Osteocyte (in vitro differentiated cells): ENCODE results near the gene RNF40. TPM values are rescaled to one million over a fixed set of nuclear protein-coding genes. Genes with fewer than 3 reads are reported as not detected.
A peak's percentile ranks its signal among the peaks of the same experiment; 100 is the strongest.

Source experiments
- DNase-seq: peaks from one replicate; pipeline ENCODE4 v3.0.0; 2021; ENCODE audit warnings: mixed read lengths; ENCODE audit not compliant: unreplicated experiment; ENCODE audit errors: extremely low spot score
- H3K27ac Mint-ChIP-seq: one replicate; pipeline ENCODE4 v1.8.0; 2021; ENCODE audit warnings: mild to moderate bottlenecking, mixed read lengths; ENCODE audit not compliant: unreplicated experiment
- H3K27me3 Mint-ChIP-seq: one replicate; pipeline ENCODE4 v1.8.0; 2021; ENCODE audit warnings: mixed read lengths; ENCODE audit not compliant: unreplicated experiment
- H3K36me3 Mint-ChIP-seq: one replicate; pipeline ENCODE4 v1.8.0; 2021; ENCODE audit warnings: mixed read lengths; ENCODE audit not compliant: unreplicated experiment
- H3K4me1 Mint-ChIP-seq: one replicate; pipeline ENCODE4 v1.8.0; 2021; ENCODE audit warnings: mixed read lengths; ENCODE audit not compliant: unreplicated experiment
- H3K4me3 Mint-ChIP-seq: one replicate; pipeline ENCODE4 v1.8.0; 2021; ENCODE audit warnings: mild to moderate bottlenecking, moderate library complexity, mixed read lengths; ENCODE audit not compliant: unreplicated experiment
- H3K9me3 Mint-ChIP-seq: one replicate; pipeline ENCODE4 v1.8.0; 2021; ENCODE audit warnings: mixed read lengths; ENCODE audit not compliant: unreplicated experiment
- CTCF ChIP-seq: fragments of 200-600 bp; sonication (generic); IDR thresholded peaks from 2 replicates; pipeline ENCODE4 v1.5.0; 2021; ENCODE audit warnings: antibody characterized with exemption, mild to moderate bottlenecking, moderate library complexity
- total RNA-seq: library from RNA; stranded (reverse); gene quantifications from 2 replicates; pipeline ENCODE4 v1.2.1, GENCODE V29; 2021

The RNF40 gene
- total RNA-seq, 1 donor from 2014 or later = 118 TPM

GRCh38 chr16:30758988-30759491, 3.1 kb upstream of the RNF40 start:
- peaks cover 22% of the 10 kb centered on the region for H3K4me1 Mint-ChIP-seq
- H3K4me3 Mint-ChIP-seq = no peak overlapping the region
- H3K36me3 Mint-ChIP-seq = peaks cover 17% of the 10 kb centered on the region
- no peak for TF ChIP-seq CTCF
- H3K9me3 Mint-ChIP-seq = no peaks in the 10 kb centered on the region
- DNase-seq = no peak
- H3K27me3 Mint-ChIP-seq = no peaks in the 10 kb centered on the region
- H3K27ac Mint-ChIP-seq = no peak overlapping the region

GRCh38 chr16:30760001-30760559, 2.0 kb upstream of the RNF40 start:
- Mint-ChIP-seq H3K36me3 (peaks cover 16% of the 10 kb centered on the region), H3K27me3 (no peaks in the 10 kb centered on the region), H3K9me3 (no peaks in the 10 kb centered on the region), H3K4me1 (peaks cover 22% of the 10 kb centered on the region), H3K27ac (no peak overlapping the region), H3K4me3 (peak overlapping the region; percentile 26)
- TF ChIP-seq CTCF = no peak
- no peak for DNase-seq

- peak overlapping the region; percentile 86 for H3K4me3 Mint-ChIP-seq
- no peak for TF ChIP-seq CTCF
- no peaks in the 10 kb centered on the region for H3K9me3 Mint-ChIP-seq
- peaks cover 20% of the 10 kb centered on the region for H3K36me3 Mint-ChIP-seq
- H3K4me1 Mint-ChIP-seq = peaks cover 22% of the 10 kb centered on the region
- H3K27ac Mint-ChIP-seq = peak overlapping the region; percentile 90
- DNase-seq = no peak
- H3K27me3 Mint-ChIP-seq = no peaks in the 10 kb centered on the region
Observed at GRCh38 chr16:30760577-30761426, 1.3 kb upstream of the RNF40 start.

- H3K36me3 Mint-ChIP-seq = peaks cover 21% of the 10 kb centered on the region
- H3K27ac Mint-ChIP-seq = peak overlapping the region; percentile 90
- no peak for DNase-seq
- TF ChIP-seq CTCF = no peak
- H3K27me3 Mint-ChIP-seq = no peaks in the 10 kb centered on the region
- H3K4me3 Mint-ChIP-seq = peak overlapping the region; percentile 86
- no peaks in the 10 kb centered on the region for H3K9me3 Mint-ChIP-seq
- H3K4me1 Mint-ChIP-seq = peaks cover 22% of the 10 kb centered on the region
Observed at GRCh38 chr16:30761427-30761927, 645 bp upstream of the RNF40 start.
